ENCODE measurements around the gene CLASRP.
"Not testable (repeated sequence)": the region's sequence is repeated elsewhere in the genome, so short reads cannot be mapped to it uniquely, and the experiment has no call there.

The CLASRP gene

DNA sequence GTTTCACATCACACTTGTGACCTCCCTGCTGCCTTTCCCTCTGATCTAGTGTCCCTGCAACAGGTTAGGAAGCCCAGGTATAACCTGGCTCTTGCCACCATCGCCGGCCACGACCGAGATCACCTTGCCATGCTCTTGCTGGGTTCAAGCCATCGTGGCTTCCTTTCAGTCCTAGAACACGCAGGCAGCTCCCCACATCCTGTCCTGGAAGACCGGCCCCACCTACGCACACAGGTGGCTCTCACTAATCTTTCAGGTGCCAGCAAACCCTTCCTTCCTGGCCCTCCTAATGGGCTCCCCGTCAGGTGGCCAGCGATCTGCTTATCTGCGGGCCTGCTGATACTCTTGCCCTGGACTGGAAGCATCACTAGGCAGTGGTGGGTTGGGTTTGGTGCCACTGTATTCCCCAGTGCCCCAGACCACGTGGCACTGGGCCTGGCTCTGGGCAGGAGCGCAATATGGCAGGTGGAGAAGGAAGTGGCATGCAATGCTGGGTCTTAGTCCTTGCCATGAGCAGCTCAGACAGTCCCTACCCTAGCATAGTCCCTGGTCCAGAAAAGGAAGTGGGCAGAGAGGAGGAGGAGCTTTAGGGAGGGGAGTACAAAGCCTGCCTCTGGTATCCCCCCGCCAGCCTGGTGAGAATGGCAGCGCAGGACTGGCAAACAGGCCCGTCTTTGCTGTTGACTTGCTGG is 66.0 kb downstream of the CLASRP start:
- DNase-seq, result no peak

DNA sequence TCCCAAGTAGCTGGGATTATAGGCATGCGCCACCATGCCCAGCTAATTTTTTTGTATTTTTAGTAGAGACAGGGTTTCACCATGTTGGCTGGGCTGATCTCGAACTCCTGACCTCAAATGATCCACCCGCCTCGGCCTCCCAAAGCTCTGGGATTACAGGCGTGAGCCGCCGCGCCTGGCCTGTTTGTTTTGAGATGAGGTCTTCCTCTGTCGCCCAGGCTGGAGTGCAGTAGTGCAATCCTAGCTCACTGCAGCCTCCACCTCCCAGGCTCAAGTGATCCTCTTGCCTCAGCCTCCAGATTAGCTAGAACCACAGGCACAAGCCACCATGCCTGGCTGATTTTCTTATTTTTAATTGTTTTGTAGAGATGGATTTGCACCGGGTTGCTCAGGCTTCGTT is 67.5 kb downstream of the CLASRP start:
- DNase-seq, result not testable (repeated sequence)

DNA sequence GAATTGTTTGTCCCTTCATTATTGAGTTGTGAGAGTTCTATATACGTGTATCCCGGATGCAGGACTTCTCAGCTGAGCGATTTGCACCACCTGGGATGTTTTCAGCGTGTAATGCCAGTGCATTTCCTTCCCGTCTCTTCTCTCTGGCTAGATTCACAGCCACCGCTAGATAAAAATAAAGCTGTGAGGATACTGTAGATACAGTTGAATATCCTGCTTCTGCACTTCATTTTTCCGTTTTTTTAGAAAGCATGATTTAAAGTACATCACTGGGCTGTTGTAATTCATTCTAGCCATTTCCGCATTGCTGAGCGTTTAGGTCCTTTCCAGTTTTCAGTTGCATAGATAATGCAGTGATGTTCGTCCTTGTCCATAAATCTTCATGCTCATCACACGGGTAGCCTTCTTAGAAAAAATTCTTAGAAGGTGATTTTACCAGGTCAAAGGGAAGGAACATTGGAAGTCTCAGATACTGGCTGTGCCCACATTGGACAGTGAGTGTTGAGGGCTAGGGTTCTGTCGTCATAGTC is 68.8 kb downstream of the CLASRP start:
- no peak for DNase-seq

DNA sequence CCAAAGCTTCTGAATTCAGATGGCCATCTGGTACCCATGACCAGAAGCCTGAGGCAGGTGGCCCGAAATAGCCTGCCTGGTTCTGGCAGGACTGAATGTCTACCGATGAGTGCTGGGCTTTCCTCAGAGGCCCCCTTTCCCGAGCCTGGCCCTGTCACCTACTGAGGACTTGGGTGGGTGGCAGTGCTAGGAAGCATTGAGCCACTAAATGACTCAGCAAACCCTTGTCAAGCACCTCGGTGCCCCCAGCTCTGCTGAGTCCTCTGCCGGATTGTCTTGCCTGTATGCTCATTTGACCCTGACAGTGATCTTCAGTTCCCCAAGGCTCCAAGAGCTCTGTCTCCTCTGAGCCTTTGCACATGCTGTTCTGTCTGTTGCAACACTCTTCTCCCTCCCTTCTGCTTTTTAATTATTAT is 72.0 kb downstream of the CLASRP start:
- DNase-seq, result no peak

- DNase-seq, result no peak
Observed at GRCh38 chr19:45112111-45112827, 73.4 kb downstream of the CLASRP start.

DNA sequence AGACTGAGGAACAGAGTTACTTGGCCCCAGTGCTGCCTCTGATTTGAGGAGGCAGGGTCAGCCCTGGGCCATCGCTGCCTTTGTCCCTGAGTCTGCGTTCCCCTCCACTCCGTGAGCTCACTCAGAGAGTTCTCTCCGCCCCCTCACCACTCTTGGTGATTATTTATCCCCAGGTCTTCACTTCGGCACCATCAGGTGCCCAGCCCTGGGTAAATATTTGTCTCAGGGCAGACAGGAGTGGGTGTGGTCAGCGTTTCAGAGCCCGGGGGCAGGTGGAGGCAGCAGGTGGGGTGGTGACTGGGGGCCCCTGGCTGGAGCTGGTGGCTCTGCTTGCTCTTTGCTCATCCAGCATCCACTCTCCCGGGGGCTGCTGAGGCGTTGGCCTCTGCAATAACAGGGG is 74.8 kb downstream of the CLASRP start:
- peak; percentile 69 for DNase-seq

- DNase-seq, result no peak
Observed at GRCh38 chr19:45114116-45114515, 75.3 kb downstream of the CLASRP start.

GRCh38 chr19:45115809-45116615 is 77.2 kb downstream of the CLASRP start:
- DNase-seq, result peak; percentile 74

- DNase-seq, result peak; percentile 10
Observed at GRCh38 chr19:45117167-45117594, 78.3 kb downstream of the CLASRP start.

DNA sequence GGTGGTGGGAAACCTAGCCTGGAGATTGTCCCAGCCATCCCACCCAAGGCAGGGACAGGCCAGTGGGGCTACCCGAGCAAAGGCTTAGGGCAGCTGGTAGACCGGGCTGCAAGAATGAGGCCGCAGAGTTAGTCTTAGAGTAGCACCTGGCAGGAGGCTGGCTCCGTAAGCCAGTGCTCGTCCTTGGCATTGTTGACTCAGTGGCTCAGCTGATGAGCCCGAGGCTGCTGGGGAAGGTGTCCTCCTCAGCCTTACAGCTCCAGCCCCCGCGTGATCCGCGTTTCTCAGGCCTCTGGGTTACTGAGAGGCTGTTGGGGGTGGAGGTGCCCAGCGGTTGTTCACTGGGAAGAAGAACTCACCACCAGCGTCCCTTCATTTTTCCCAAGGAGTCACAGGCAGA is 78.8 kb downstream of the CLASRP start:
- peak; percentile 8 for DNase-seq

DNA sequence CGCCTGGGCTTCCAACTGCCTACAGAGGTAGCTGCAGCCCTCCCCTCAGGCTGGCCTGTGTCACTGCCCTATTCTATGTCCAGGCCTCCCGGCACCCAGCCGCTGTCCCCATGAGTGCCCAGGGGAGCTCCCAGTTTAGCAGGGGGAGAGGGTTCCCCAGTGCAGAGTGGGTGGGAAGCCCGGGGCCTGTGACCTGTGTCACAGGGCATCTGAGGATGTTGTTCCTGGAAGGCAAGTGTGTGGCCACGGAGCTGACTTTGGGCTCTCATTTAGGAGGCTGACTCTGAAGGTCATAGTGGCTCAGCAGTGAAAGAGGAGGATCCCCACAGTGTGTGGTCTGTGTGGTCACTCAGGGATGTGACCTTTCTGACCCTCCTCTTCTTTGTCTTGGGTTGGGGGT is 79.3 kb downstream of the CLASRP start:
- no peak for DNase-seq

GRCh38 chr19:45118591-45119355 is 79.9 kb downstream of the CLASRP start:
- not testable (repeated sequence) for DNase-seq

GRCh38 chr19:45119582-45119981 is 80.7 kb downstream of the CLASRP start:
- DNase-seq, result no peak
